Osteoblast (primary cell): Measurements from ENCODE around the gene IPPK. TPM values are rescaled to one million over a fixed set of nuclear protein-coding genes. Genes with fewer than 3 reads are reported as not detected.
A peak's percentile ranks its signal among the peaks of the same experiment; 100 is the strongest.

ENCODE experiments used
- DNase-seq: peaks from one replicate; pipeline ENCODE4 v3.0.0; 2011; ENCODE audit warnings: low spot score, mixed read lengths; ENCODE audit not compliant: insufficient read length; ENCODE audit errors: missing footprints
- H2AFZ ChIP-seq: 2 replicates; pipeline ENCODE4 v1.6.0; 2011; ENCODE audit warnings: mild to moderate bottlenecking, low read length
- H3K27ac ChIP-seq: 2 replicates; pipeline ENCODE4 v1.5.1; 2011; ENCODE audit warnings: mild to moderate bottlenecking, low read depth, low read length, moderate library complexity
- H3K27me3 ChIP-seq: 2 replicates; pipeline ENCODE4 v1.6.0; 2012; ENCODE audit warnings: mild to moderate bottlenecking, control low read depth, inconsistent platforms, low read length, moderate library complexity; ENCODE audit not compliant: insufficient read depth
- H3K36me3 ChIP-seq: 2 replicates; pipeline ENCODE4 v1.5.1; 2011; ENCODE audit warnings: mild to moderate bottlenecking, low read length, control low read depth, moderate library complexity; ENCODE audit not compliant: insufficient read depth
- H3K4me1 ChIP-seq: 2 replicates; pipeline ENCODE4 v1.5.1; 2011; ENCODE audit warnings: mild to moderate bottlenecking, low read length, control low read depth, moderate library complexity; ENCODE audit not compliant: insufficient read depth
- H3K4me2 ChIP-seq: 2 replicates; pipeline ENCODE4 v1.6.0; 2011; ENCODE audit warnings: mild to moderate bottlenecking, low read length; ENCODE audit not compliant: insufficient read depth
- H3K4me3 ChIP-seq: fragments of 200-600 bp; sonication (generic); 3 replicates; pipeline ENCODE4 v1.5.1; 2012; ENCODE audit warnings: mild to moderate bottlenecking, low read length, inconsistent platforms; ENCODE audit not compliant: insufficient read depth
- H3K79me2 ChIP-seq: 2 replicates; pipeline ENCODE4 v1.6.0; 2012; ENCODE audit warnings: mild to moderate bottlenecking, low read length, control low read depth, inconsistent platforms; ENCODE audit not compliant: insufficient read depth
- H3K9me3 ChIP-seq: 2 replicates; pipeline ENCODE4 v1.5.1; 2011; ENCODE audit warnings: low read depth, low read length, control low read depth
- H4K20me1 ChIP-seq: 2 replicates; pipeline ENCODE4 v1.6.0; 2012; ENCODE audit warnings: mild to moderate bottlenecking, low read length, control low read depth; ENCODE audit not compliant: insufficient read depth
- total RNA-seq: library from RNA; depleted of rRNA; stranded (reverse); fragments of >200 nt; gene quantifications from 2 replicates; pipeline ENCODE4 v1.2.3, GENCODE V29; 2012
- TF ChIP-seq, protein P1 (sequence below): IDR thresholded peaks from 2 replicates; pipeline ENCODE4 v1.5.1; 2011; ENCODE audit warnings: mild to moderate bottlenecking, low read depth, low read length, moderate library complexity; ENCODE audit errors: extremely low read depth

The IPPK gene
- total RNA-seq, 1 donor, result 9.4 TPM

DNA sequence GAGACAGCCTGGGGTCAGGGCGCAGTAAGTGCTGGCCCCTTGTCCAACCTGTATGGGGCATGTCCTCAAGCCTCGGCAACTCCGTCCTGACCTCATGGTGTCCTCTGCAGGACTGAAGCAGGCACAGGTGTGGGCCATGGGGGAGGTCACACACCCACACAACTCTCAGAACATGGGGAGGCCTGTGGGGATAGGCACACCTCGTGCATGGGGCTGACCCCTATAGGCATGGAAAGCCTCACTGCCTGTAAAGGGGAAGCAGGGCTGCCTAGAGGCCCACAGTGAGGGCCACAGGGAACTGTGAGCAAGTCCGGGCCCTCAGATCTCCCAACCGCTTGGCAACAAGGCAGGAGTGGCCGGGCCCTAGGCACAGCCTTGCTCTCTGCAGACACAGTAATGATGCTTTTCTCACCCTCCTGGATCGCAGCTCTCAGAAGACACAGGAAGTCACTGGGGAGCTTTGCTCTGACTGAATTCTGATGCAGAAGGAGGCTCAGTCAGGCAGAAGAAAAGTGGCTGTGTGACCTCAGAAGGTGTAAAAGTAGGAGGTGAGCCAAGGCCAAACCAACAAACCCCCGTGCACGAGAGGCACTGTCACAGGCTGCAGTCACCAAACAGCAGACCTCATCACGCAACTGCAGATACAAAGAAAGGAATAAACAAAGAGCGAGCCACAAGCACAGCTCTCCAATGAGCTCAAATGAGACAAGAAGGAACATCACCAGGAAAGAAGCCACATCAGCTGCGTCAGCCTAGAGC, 5.4 kb downstream of the IPPK start:
- Histone ChIP-seq H3K4me1 (peaks cover 12% of the 10 kb centered on the region), H2AFZ (no peak overlapping the region), H3K9me3 (no peaks in the 10 kb centered on the region), H3K36me3 (peaks cover 19% of the 10 kb centered on the region), H3K4me3 (no peak overlapping the region), H3K4me2 (no peak overlapping the region), H4K20me1 (peaks cover 66% of the 10 kb centered on the region), H3K27ac (no peak overlapping the region), H3K79me2 (peaks cover 99% of the 10 kb centered on the region), H3K27me3 (no peaks in the 10 kb centered on the region)
- TF ChIP-seq, protein P1, sequence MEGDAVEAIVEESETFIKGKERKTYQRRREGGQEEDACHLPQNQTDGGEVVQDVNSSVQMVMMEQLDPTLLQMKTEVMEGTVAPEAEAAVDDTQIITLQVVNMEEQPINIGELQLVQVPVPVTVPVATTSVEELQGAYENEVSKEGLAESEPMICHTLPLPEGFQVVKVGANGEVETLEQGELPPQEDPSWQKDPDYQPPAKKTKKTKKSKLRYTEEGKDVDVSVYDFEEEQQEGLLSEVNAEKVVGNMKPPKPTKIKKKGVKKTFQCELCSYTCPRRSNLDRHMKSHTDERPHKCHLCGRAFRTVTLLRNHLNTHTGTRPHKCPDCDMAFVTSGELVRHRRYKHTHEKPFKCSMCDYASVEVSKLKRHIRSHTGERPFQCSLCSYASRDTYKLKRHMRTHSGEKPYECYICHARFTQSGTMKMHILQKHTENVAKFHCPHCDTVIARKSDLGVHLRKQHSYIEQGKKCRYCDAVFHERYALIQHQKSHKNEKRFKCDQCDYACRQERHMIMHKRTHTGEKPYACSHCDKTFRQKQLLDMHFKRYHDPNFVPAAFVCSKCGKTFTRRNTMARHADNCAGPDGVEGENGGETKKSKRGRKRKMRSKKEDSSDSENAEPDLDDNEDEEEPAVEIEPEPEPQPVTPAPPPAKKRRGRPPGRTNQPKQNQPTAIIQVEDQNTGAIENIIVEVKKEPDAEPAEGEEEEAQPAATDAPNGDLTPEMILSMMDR, result no peak
- DNase-seq, result peak; percentile 35

DNA sequence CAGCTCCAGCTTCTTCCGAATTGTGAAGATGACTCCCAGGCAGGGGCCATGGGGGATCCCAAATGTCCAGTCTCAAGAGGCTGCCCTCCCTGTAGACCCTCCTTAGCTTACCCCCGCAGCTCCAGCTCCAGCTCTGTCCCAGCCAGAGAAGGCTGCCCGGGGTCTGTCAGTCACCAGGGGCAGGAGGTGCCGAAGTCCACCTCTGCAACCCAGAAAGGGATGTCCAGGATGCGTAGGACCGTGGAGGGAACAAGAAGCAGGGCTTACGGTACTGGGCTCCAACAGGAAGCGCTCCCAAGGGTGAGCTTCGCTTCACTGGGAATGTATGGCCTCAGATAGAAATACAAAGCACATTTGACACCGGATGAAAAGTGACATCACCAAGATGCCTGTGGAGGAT, 6.0 kb downstream of the IPPK start:
- no peak overlapping the region for H3K4me2 ChIP-seq
- no peak overlapping the region for H2AFZ ChIP-seq
- peaks cover 11% of the 10 kb centered on the region for H3K4me1 ChIP-seq
- no peaks in the 10 kb centered on the region for H3K9me3 ChIP-seq
- peaks cover 19% of the 10 kb centered on the region for H3K36me3 ChIP-seq
- H4K20me1 ChIP-seq, result peaks cover 72% of the 10 kb centered on the region
- H3K4me3 ChIP-seq, result no peak overlapping the region
- DNase-seq, result no peak
- peaks cover 97% of the 10 kb centered on the region for H3K79me2 ChIP-seq
- H3K27ac ChIP-seq, result no peak overlapping the region
- TF ChIP-seq, protein P1, result no peak
- no peaks in the 10 kb centered on the region for H3K27me3 ChIP-seq

DNA sequence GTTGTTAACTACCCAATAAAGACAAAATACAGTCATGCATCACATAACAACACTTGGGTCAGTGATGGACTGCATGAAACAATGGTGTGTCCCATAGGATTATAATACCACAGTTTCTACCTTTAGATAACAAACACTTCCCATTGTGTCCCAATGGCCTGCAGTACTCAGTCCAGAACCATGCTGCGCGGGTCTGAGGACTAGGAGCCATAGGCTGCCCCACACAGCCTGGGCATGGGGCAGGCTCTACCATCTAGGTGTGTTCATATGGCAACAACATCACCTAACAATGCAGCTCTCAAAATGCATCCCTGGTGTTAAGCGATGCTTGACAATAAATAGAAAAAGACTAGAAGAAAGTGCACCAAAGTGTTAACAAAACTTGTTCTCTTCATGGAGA, 6.8 kb downstream of the IPPK start:
- peaks cover 71% of the 10 kb centered on the region for H4K20me1 ChIP-seq
- H3K9me3 ChIP-seq, result no peaks in the 10 kb centered on the region
- TF ChIP-seq, protein P1, result no peak

DNA sequence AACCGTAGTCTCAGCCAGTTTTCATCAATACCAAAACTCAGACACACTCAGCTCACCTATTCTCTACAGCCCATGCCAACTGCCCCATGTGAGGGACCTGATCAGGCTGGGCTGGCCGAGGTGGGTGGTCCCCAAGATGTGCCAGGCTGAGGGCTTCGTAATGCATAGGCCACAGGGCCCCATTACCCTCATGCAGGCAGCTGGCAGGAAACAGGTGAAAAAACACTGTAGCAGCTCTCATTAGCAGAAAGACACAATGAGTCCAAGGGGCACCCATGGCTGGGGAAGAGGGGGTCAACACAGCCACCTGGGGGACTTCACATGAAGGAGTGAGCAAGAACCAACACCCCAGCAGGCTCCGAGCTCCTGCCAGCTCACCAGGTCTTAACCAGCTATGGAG, 8.2 kb downstream of the IPPK start:
- Histone ChIP-seq H3K27me3 (no peaks in the 10 kb centered on the region), H3K27ac (no peak overlapping the region), H3K36me3 (peaks cover 20% of the 10 kb centered on the region), H2AFZ (no peak overlapping the region), H3K79me2 (peaks cover 93% of the 10 kb centered on the region), H3K4me1 (peaks cover 7% of the 10 kb centered on the region), H3K4me2 (no peak overlapping the region), H4K20me1 (peaks cover 70% of the 10 kb centered on the region), H3K4me3 (no peak overlapping the region), H3K9me3 (no peaks in the 10 kb centered on the region)
- TF ChIP-seq, protein P1, result no peak
- DNase-seq, result peak; percentile 73

More for the DNA sequence above, 6.8 kb downstream of the IPPK start:
- H3K4me3 ChIP-seq, result no peak overlapping the region
- no peak overlapping the region for H3K27ac ChIP-seq
- no peaks in the 10 kb centered on the region for H3K27me3 ChIP-seq
- no peak for DNase-seq
- no peak overlapping the region for H2AFZ ChIP-seq
- peaks cover 97% of the 10 kb centered on the region for H3K79me2 ChIP-seq
- H3K36me3 ChIP-seq, result peaks cover 23% of the 10 kb centered on the region
- peaks cover 4% of the 10 kb centered on the region for H3K4me1 ChIP-seq
- no peak overlapping the region for H3K4me2 ChIP-seq
